Hepatocyte (in vitro differentiated cells): ENCODE results near the gene P2RX4.

Experiments
- CTCF ChIP-seq: fragments of 200-600 bp; sonication (generic); IDR thresholded peaks from 2 replicates; pipeline ENCODE4 v1.5.1; 2016; ENCODE audit warnings: antibody characterized with exemption, mild to moderate bottlenecking; ENCODE audit not compliant: poor library complexity
- EZH2 ChIP-seq: fragments of 200-600 bp; sonication (generic); IDR thresholded peaks from 2 replicates; pipeline ENCODE4 v1.6.1; 2016; ENCODE audit warnings: antibody characterized with exemption, mild to moderate bottlenecking, borderline replicate concordance
- EZH2phosphoT487 ChIP-seq: fragments of 200-600 bp; sonication (generic); IDR thresholded peaks from one replicate; pipeline ENCODE4 v1.6.1; 2018; ENCODE audit warnings: antibody characterized with exemption, mild to moderate bottlenecking, low read depth, moderate library complexity; ENCODE audit not compliant: unreplicated experiment, severe bottlenecking

GRCh38 chr12:121188227-121188626 lies 21.7 kb upstream of the P2RX4 start:
- TF ChIP-seq CTCF (no peak), EZH2 (no peak), EZH2phosphoT487 (no peak)
